ENCODE results near the gene RHOXF2. TPM values are rescaled to one million over a fixed set of nuclear protein-coding genes. Genes with fewer than 3 reads are reported as not detected.
A peak's percentile ranks its signal among the peaks of the same experiment; 100 is the strongest.
"Not testable (repeated sequence)": the region's sequence is repeated elsewhere in the genome, so short reads cannot be mapped to it uniquely, and the experiment has no call there.

RHOXF2 gene
- total and polyA plus RNA-seq, 9 of the 15 experiments (the other 6 are each of a cell fraction or from before 2014, with no cell fraction given): 36.0 to 200 (median 141) TPM

DNA sequence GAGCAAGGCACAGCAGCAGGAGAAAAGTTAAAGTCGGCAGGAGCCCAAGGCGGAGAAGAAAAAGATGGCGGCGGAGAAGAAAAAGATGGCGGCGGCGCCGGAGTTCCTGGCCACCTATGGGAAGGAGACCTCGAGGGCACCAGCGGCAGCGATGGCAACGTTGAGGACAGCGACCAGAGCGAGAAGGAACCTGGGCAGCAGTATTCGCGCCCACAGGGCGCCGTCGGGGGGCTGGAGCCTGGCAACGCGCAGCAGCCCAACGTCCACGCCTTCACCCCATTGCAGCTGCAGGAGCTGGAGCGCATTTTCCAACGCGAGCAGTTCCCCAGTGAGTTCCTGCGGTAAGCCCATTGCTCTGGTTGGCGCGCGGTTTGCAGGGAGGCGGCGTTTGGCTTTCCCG, 673 bp downstream of the RHOXF2 start:
- Histone ChIP-seq H3K4me3 (peak overlapping the region; percentile 43), H3K4me2 (ENCODE audit: insufficient read depth, low read length) (peak overlapping the region; percentile 18; the same call in 1 of the 2 replicates), H3K9ac (ENCODE audit: insufficient read depth in 1 of 2, low read depth in 2 of 2, low read length in 2 of 2) (peak overlapping the region; percentile 41 to 81; a peak in 2 of 4 replicates), H3K27ac (ENCODE audit: extremely low read depth, low read depth, low read length) (peak overlapping the region; percentile 36; the same call in 1 of the 3 replicates)
- H3K9me3 ChIP-seq (replicated peaks; ENCODE audit: control insufficient read depth, insufficient read depth, low read depth, low read length); H2AFZ ChIP-seq (ENCODE audit: low read depth, low read length); H3K36me3 ChIP-seq (ENCODE audit: control insufficient read depth, insufficient read depth, low read length); H3K27me3 ChIP-seq (ENCODE audit: control insufficient read depth in 2 of 2, insufficient read depth in 2 of 2, low read length in 2 of 2); H4K20me1 ChIP-seq (replicated peaks; ENCODE audit: control insufficient read depth, insufficient read depth, low read length); CTCF ChIA-PET (ENCODE audit: low intra/inter-chr PET ratio); FAIRE-seq; H3K79me2 ChIP-seq (ENCODE audit: control insufficient read depth, insufficient read depth, low read length); in situ Hi-C loops (cut with MboI); intact Hi-C loops (cut with micrococcal nuclease); H3K9me1 ChIP-seq (ENCODE audit: control insufficient read depth, insufficient read depth, low read length); DNase-seq (ENCODE audit: extremely low read depth in 1 of 4, low spot score in 3 of 4); H3K4me1 ChIP-seq (replicated peaks in 1 of 2; ENCODE audit: control insufficient read depth in 2 of 2, insufficient read depth in 2 of 2, low read length in 2 of 2); POLR2A ChIA-PET: not testable (repeated sequence)
- ATAC-seq: peak; percentile 73
- TSS peak; percentile 94 for BruUV-seq (replicated peaks)
- WGBS (ENCODE audit: insufficient coverage, low coverage, missing lambda C conversion rate): no CpG with 5 or more reads among the region's 33 CpGs
- TF ChIP-seq YY1 (IDR thresholded peaks at IDR 0.05; ENCODE audit: borderline replicate concordance in 1 of 3, control insufficient read depth in 1 of 3, extremely low read depth in 1 of 3, insufficient read depth in 3 of 3, insufficient read length in 1 of 3, insufficient replicate concordance in 2 of 3, low read depth in 1 of 3, low read length in 2 of 3) (peak in 1 of 3 experiments; percentile 22), RBFOX2 (IDR thresholded peaks at IDR 0.05; ENCODE audit: low read depth, low read length) (peak; percentile 42; the same call in 1 of the 2 replicates)

DNA sequence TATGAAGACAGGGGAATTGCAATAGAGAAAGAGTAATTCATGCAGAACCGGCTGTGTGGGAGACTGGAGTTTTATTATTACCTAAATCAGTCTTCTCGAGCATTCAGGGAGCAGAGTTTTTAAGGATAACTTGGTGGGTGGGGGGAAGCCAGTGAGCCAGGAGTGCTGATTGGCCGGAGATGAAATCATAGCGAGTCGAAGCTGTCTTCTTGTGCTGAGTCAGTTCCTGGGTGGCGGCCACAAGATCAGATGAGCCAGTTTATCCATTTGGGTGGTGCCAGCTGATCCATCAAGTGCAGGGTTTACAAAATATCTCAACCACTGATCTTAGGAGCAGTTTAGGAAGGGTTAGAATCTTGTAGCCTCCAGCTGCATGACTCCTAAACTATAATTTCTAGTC, 34.8 kb downstream of the RHOXF2 start:
- BruUV-seq (replicated peaks); H3K4me3 ChIP-seq; H3K9me3 ChIP-seq (replicated peaks; ENCODE audit: control insufficient read depth, insufficient read depth, low read depth, low read length); H3K27ac ChIP-seq (ENCODE audit: extremely low read depth, low read depth, low read length); intact Hi-C loops (cut with micrococcal nuclease); H3K4me1 ChIP-seq (replicated peaks in 1 of 2; ENCODE audit: control insufficient read depth in 2 of 2, insufficient read depth in 2 of 2, low read length in 2 of 2); H3K27me3 ChIP-seq (ENCODE audit: control insufficient read depth in 2 of 2, insufficient read depth in 2 of 2, low read length in 2 of 2); CTCF ChIA-PET (ENCODE audit: low intra/inter-chr PET ratio); H2AFZ ChIP-seq (ENCODE audit: low read depth, low read length); H3K9ac ChIP-seq (ENCODE audit: insufficient read depth in 1 of 2, low read depth in 2 of 2, low read length in 2 of 2); H3K79me2 ChIP-seq (ENCODE audit: control insufficient read depth, insufficient read depth, low read length); POLR2A ChIA-PET; H3K36me3 ChIP-seq (ENCODE audit: control insufficient read depth, insufficient read depth, low read length); H3K9me1 ChIP-seq (ENCODE audit: control insufficient read depth, insufficient read depth, low read length); DNase-seq (ENCODE audit: extremely low read depth in 1 of 4, low spot score in 3 of 4); H3K4me2 ChIP-seq (ENCODE audit: insufficient read depth, low read length); H4K20me1 ChIP-seq (replicated peaks; ENCODE audit: control insufficient read depth, insufficient read depth, low read length): not testable (repeated sequence)
- ATAC-seq (peak; percentile 66), FAIRE-seq (peak; percentile 88)
- no CpG with 5 or more reads among the region's 6 CpGs for WGBS (ENCODE audit: insufficient coverage, low coverage, missing lambda C conversion rate)
- in situ Hi-C loops (cut with MboI): loop anchor here (10.0 kb wide), 1 partner anchor 158 kb away; no protein-coding TSS in a partner anchor

DNA sequence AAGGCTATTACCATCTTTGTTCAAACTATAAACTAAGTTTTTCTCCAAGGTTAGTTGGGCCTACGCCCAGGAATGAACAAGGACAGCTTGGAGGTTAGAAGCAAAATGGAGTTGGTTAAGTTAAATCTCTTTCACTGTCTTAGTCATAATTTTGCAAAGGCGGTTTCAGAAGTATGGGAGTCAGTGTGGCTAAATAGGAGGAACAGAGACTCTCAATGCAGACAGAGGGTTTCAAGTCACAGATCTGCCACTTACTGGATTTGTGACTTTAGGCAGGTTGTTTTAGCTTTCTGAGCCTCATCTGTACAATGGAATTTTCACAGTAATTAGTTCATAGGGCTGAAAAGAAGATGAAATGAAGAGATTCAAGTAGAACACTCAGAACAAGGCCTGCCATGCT, 35.3 kb downstream of the RHOXF2 start:
- intact Hi-C loops (cut with micrococcal nuclease); POLR2A ChIA-PET; H3K9me3 ChIP-seq (replicated peaks; ENCODE audit: control insufficient read depth, insufficient read depth, low read depth, low read length); H3K27ac ChIP-seq (ENCODE audit: extremely low read depth, low read depth, low read length); H3K4me2 ChIP-seq (ENCODE audit: insufficient read depth, low read length); H3K4me3 ChIP-seq; H3K27me3 ChIP-seq (ENCODE audit: control insufficient read depth in 2 of 2, insufficient read depth in 2 of 2, low read length in 2 of 2); H3K4me1 ChIP-seq (replicated peaks in 1 of 2; ENCODE audit: control insufficient read depth in 2 of 2, insufficient read depth in 2 of 2, low read length in 2 of 2); H3K9ac ChIP-seq (ENCODE audit: insufficient read depth in 1 of 2, low read depth in 2 of 2, low read length in 2 of 2); H3K9me1 ChIP-seq (ENCODE audit: control insufficient read depth, insufficient read depth, low read length); H3K36me3 ChIP-seq (ENCODE audit: control insufficient read depth, insufficient read depth, low read length); DNase-seq (ENCODE audit: extremely low read depth in 1 of 4, low spot score in 3 of 4); ATAC-seq; BruUV-seq (replicated peaks); CTCF ChIA-PET (ENCODE audit: low intra/inter-chr PET ratio); H2AFZ ChIP-seq (ENCODE audit: low read depth, low read length); H3K79me2 ChIP-seq (ENCODE audit: control insufficient read depth, insufficient read depth, low read length); H4K20me1 ChIP-seq (replicated peaks; ENCODE audit: control insufficient read depth, insufficient read depth, low read length): not testable (repeated sequence)
- in situ Hi-C loops (cut with MboI): loop anchor here (10.0 kb wide), 1 partner anchor 159 kb away; no protein-coding TSS in a partner anchor
- FAIRE-seq: peak; percentile 67
- no CpG with 5 or more reads among the region's 2 CpGs for WGBS (ENCODE audit: insufficient coverage, low coverage, missing lambda C conversion rate)
